Muscle layer of duodenum (tissue), 2 donors: Measurements from ENCODE around the gene TALDO1.
A peak's percentile ranks its signal among the peaks of the same experiment; 100 is the strongest.

Source experiments
- H3K27ac ChIP-seq: one replicate; pipeline ENCODE4 v1.7.0; 2013; ENCODE audit warnings: mild to moderate bottlenecking, low read length
- H3K27me3 ChIP-seq: one replicate; pipeline ENCODE4 v1.7.0; 2013; ENCODE audit warnings: low read depth, mild to moderate bottlenecking, control low read depth, low read length
- H3K36me3 ChIP-seq, 2 donors: one replicate each; pipeline ENCODE4 v1.7.0; 2013; ENCODE audit warnings: low read length in 2 of 2, control low read depth in 1 of 2, mild to moderate bottlenecking in 1 of 2; ENCODE audit not compliant: insufficient read depth in 2 of 2, control insufficient read depth in 1 of 2
- H3K4me1 ChIP-seq, 2 donors: one replicate each; pipeline ENCODE4 v1.7.0; 2013; ENCODE audit warnings: low read length in 2 of 2, mild to moderate bottlenecking in 2 of 2, control low read depth in 1 of 2, moderate library complexity in 1 of 2; ENCODE audit not compliant: insufficient read depth in 2 of 2, control insufficient read depth in 1 of 2
- H3K4me3 ChIP-seq, 2 donors: one replicate each; pipeline ENCODE4 v1.7.0; 2013; ENCODE audit warnings: low read length in 2 of 2, low read depth in 1 of 2, mild to moderate bottlenecking in 1 of 2
- H3K9me3 ChIP-seq, 2 donors: one replicate each; pipeline ENCODE4 v1.7.0; 2013; ENCODE audit warnings: low read length in 2 of 2, control low read depth in 1 of 2, mild to moderate bottlenecking in 1 of 2; ENCODE audit not compliant: control insufficient read depth in 1 of 2
- donor health status: healthy.

TALDO1 gene

DNA sequence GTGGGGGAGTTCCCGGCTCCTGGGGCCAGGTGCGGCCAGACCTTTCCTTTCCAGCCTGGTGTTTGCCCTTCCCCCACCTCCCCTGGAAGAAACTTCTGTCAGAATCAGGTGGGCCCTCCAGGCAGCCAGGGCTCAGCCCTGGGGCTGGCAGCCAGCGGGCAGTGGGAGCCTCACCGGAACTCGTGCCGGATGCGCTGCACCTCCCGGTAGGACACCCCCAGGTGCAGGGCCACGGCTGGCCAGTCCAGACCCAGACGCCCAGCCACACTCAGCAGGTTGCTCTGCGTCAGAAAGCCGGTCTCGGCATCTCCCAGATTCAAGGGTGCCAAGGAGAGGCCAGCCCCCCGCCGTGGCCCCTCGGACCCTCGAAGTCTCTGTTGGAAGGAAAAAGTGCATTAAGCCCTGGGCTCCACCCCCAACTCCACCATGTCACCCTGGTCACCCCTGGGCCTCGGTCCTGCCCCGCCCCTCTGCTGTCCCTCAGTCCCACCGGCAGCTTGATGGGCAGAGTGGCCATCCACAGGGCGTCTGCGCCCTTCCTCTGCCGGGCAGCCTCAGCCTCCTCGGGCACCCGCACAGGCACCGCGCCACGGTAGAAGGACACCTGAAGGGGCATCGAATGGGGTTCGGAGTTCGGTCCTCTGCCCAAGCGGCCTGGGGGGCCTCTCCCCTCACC is 52.5 kb downstream of the TALDO1 start:
- Histone ChIP-seq H3K27ac (no peak overlapping the region), H3K4me1 (peaks cover 11 to 34% of the 10 kb centered on the region in 2 donors), H3K36me3 (peaks cover 0 to 26% of the 10 kb centered on the region in 2 donors), H3K4me3 (no peak overlapping the region), H3K9me3 (no peaks in the 10 kb centered on the region), H3K27me3 (no peaks in the 10 kb centered on the region)

DNA sequence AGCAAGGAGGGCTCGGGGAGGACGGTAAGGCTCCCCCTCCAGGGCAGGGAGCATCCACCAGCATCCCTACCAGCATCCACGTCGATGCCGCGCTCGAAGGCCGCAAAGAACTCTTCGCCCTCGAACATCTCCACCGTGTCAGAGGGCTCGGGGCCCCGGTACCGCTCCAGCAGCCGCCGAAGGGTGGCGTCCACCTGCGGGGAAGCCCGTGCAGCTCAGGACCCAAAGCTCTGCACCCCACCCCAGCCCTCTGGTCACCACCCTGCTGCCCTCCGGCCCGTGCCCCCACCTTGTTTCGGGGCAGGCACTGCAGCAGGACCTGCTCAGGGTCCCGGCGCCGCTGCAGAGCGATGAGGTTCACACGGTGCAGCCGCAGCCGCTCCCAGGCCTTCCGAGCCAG is 53.2 kb downstream of the TALDO1 start:
- Histone ChIP-seq H3K27me3 (no peaks in the 10 kb centered on the region), H3K27ac (no peak overlapping the region), H3K4me1 (peaks cover 11 to 30% of the 10 kb centered on the region in 2 donors), H3K36me3 (peaks cover 0 to 26% of the 10 kb centered on the region in 2 donors), H3K9me3 (no peaks in the 10 kb centered on the region), H3K4me3 (no peak overlapping the region)

DNA sequence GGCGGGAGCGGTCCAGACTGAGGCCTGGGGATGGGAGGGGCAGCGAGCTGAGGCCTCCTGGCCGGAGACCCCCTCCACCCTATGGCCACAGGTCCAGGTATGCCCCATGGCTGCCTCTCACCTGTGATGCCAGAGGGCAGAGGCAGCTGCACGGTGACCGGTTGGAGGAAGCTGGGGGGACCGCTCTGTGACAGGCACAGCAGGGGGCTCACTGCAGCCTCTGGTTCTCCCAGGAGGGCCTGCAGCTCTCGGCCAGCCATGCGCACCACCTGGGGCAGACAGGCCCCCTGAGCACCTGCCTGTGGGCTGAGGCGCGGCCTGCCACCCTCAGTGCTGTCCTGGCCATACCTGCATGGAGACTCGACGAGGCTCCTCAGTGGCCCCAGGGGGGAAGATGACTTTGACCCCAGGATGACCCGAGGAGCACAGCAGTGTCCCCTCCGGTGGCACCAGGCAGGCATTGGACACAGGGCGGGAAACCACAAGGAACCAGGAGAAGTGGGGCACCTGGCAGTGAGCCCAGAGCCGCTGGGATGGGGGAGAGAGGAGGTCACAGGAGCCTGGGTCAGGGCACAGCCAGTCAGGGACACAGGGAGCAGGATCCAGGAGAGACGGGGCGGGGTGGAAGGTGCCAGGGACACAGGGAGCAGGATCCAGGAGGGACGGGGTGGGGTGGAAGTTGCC is 54.0 kb downstream of the TALDO1 start:
- no peak overlapping the region for H3K4me3 ChIP-seq
- H3K4me1 ChIP-seq: peaks cover 11 to 25% of the 10 kb centered on the region in 2 donors
- no peaks in the 10 kb centered on the region for H3K27me3 ChIP-seq
- H3K9me3 ChIP-seq: no peaks in the 10 kb centered on the region
- H3K36me3 ChIP-seq: peaks cover 0 to 26% of the 10 kb centered on the region in 2 donors
- H3K27ac ChIP-seq: no peak overlapping the region

DNA sequence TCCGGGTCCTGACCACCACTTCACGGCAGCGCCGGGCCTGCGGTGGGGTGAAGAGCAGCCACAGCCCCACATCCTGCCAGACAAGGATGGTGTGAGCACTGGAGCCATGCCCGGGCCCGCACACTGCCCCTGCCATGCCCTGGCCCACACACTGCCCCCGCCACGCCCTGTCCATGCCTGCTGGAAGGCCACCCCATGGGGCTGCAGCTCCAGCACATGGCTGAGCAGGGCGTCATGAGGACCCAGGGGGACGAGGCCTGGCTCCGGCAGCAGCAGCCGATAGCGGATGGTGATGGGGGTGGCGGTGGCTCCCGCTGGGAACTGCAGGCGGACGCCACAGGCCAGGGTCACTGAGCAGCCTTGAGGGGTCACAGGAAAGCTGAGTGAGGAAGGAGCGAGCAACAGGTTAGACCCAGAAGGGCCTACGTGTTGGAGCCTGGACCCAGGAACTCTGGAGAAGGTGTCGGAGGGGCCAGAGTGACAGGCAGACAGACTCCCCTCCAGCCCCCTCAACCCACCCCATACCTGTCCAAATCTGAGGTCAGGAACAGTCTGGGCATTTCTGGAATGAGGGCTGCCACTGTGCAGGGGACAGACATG is 54.9 kb downstream of the TALDO1 start:
- peaks cover 4 to 16% of the 10 kb centered on the region in 2 donors for H3K4me1 ChIP-seq
- H3K36me3 ChIP-seq: peaks cover 0 to 26% of the 10 kb centered on the region in 2 donors
- no peak overlapping the region for H3K4me3 ChIP-seq
- no peaks in the 10 kb centered on the region for H3K27me3 ChIP-seq
- H3K9me3 ChIP-seq: no peaks in the 10 kb centered on the region
- H3K27ac ChIP-seq: no peak overlapping the region

DNA sequence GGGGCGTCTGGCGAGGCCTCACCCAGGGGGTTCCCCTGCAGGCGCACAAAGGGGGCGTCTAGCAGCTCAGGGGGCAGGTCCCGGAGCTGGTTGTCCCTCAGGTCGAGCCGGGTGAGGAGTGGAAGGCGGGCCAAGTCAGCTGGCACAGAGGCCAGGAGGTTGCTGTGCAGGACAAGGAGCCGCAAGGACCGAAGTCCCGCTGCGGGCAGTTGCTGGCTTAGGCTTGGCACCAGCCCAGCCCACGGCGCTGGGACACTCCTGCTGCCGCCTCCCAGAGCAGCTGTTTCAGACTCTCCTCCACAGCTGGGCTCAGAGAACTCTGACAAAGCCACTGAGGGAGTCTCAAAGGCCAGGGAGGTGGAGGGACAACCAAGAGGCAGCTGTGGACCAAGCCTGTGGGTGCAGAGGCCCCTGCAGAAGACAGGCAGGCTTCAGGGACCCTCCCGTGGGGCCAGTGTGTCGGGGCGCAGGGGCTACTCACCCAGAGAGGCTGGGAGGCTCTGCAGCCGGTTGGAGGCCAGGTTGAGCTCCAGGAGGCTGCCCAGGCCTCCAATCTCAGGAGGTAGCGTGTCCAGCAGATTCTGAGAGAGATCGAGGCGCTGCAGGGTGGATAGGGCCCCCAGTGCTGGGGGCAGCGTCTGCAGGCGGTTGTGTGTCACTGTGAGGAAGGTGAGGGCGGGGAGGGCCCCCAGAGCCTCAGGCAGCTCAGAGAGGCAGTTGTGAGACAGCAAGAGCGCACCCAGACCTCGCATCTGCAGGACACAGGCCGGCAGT is 55.6 kb downstream of the TALDO1 start:
- Histone ChIP-seq H3K36me3 (peaks cover 0 to 26% of the 10 kb centered on the region in 2 donors), H3K9me3 (no peaks in the 10 kb centered on the region), H3K4me1 (peaks cover 4 to 15% of the 10 kb centered on the region in 2 donors), H3K4me3 (no peak overlapping the region), H3K27me3 (no peaks in the 10 kb centered on the region), H3K27ac (no peak overlapping the region)

DNA sequence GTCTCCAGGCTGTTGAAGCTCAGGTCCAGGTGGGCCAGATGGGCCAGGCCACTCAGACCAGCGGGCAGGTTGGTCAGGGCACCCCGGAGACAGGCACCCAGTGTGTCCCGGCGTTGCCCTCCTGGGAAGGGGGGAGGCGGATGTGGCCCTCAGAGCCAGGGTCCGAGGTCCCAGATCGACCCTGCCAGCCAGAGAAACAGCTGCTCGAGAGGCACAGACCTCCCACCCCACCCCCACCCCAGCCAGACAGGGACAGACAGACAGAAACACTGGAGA is 56.1 kb downstream of the TALDO1 start:
- peaks cover 4 to 18% of the 10 kb centered on the region in 2 donors for H3K4me1 ChIP-seq

DNA sequence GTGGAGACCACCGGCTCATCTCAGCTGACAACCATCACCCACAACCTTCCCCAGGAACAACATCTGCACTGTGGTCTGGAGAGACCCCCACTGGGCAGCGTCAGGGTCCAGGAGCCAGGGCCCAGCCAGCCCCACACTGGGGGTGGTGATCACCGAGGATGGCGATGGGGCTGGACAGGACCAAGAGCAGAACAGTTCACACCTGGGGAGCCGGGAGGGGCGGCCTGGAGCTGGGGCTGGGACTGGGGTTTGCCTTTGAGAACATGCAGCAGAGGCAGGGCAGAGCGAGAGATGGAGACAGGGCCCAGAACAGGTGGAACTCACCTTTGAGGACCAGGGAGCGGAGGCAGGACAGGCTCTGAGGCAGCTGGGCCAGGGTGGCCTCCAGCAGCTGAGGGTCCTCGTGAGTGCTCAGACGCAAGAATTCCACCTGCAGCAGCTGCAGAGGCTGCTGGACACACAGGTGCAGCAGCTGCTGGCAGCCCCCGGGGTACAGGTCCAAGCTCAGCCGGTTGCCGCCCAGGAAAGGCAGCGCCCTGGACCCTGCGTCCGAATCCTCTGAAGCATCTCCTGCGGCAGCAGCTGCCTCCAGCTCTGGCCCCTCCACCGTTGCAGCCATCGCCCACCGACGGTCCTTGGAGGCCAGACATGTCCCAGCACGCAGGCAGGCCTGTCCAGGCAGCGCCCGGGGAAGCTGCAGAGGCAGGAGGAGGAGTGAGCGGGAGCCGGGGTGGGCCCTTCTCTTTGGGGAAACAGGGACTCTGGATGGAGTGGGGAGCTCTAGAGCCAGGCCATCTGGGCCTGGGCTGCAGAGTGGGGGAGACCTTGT is 56.7 kb downstream of the TALDO1 start:
- H3K4me3 ChIP-seq: peak overlapping the region; percentile 59 to 74
- no peaks in the 10 kb centered on the region for H3K27me3 ChIP-seq
- H3K27ac ChIP-seq: no peak overlapping the region
- no peaks in the 10 kb centered on the region for H3K9me3 ChIP-seq
- H3K36me3 ChIP-seq: peaks cover 0 to 30% of the 10 kb centered on the region in 2 donors
- peaks cover 4 to 21% of the 10 kb centered on the region in 2 donors for H3K4me1 ChIP-seq

More for the DNA sequence above, 56.1 kb downstream of the TALDO1 start:
- Histone ChIP-seq H3K4me3 (no peak overlapping the region), H3K9me3 (no peaks in the 10 kb centered on the region), H3K27me3 (no peaks in the 10 kb centered on the region), H3K27ac (no peak overlapping the region), H3K36me3 (peaks cover 0 to 26% of the 10 kb centered on the region in 2 donors)

DNA sequence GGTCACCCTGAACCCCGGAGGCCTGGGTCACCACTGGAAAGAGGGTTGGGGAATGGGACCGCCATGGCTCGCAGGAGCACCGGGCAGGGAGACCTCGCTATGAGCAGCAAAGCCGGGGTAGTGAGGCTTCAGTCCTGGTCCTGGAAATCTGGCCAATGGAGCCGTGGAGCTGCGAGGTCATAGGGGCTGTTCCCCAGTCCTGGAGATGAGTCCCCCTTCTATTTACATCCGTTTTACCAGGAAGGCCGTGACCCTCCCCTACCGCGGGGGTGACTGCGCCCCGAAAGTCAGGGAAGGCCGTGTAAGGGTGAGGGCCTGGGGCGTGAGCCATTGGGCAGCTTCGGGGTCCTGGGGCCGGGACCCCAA is 57.3 kb downstream of the TALDO1 start:
- Histone ChIP-seq H3K4me1 (peaks cover 4 to 21% of the 10 kb centered on the region in 2 donors), H3K27me3 (no peaks in the 10 kb centered on the region), H3K9me3 (no peaks in the 10 kb centered on the region), H3K36me3 (peaks cover 0 to 35% of the 10 kb centered on the region in 2 donors), H3K27ac (no peak overlapping the region), H3K4me3 (peak overlapping the region; percentile 59 to 74)

DNA sequence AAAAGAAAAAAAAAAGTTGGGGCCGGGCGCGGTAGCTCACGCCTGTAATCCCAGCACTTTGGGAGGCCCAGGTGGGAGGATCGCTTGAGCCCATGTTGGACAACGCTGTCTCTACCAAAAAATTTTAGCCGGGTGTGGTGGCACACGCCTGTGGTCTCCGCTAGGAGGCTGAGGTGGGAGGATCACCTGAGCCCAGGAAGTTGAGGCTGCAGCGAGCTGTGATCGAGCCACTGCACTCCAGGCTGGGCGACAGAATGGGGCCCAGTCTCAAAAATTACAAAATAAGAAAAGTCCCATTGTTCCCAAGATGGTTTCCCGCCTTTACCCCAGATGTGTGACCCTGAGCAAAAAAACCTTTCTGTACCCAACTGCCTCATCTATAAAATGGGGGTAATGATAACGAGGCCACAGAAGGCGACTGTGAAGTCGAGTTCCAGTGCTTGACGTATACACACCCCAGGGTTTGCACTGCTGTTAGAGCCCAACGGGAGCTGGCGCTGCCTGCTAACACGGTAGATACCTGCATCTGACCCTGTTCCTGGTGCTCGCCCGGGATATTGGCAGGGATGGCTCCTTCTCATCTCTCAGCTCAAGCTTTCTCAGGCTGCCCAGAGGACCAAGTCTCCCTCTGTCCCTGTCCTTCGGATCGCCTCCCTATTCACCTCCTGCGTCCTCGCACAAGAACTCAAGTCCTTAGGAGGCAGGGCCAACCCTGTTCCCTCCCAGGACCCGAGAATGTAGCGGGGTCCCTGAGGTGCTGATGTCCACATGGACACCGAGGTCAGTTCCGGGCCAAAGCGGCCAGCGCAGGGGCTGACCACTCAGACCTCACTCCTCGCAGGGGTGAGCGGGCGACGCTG is 61.4 kb downstream of the TALDO1 start:
- H3K36me3 ChIP-seq: peaks cover 25 to 35% of the 10 kb centered on the region in 2 donors
- H3K9me3 ChIP-seq: no peaks in the 10 kb centered on the region
- peaks cover 11 to 38% of the 10 kb centered on the region in 2 donors for H3K4me1 ChIP-seq
- H3K4me3 ChIP-seq: peak overlapping the region; percentile 86 to 94
- peak overlapping the region; percentile 99 for H3K27ac ChIP-seq
- no peaks in the 10 kb centered on the region for H3K27me3 ChIP-seq
